ENCODE results near the gene ZNF716.
"Not testable (repeated sequence)": the region's sequence is repeated elsewhere in the genome, so short reads cannot be mapped to it uniquely, and the experiment has no call there.

Gene ZNF716

DNA sequence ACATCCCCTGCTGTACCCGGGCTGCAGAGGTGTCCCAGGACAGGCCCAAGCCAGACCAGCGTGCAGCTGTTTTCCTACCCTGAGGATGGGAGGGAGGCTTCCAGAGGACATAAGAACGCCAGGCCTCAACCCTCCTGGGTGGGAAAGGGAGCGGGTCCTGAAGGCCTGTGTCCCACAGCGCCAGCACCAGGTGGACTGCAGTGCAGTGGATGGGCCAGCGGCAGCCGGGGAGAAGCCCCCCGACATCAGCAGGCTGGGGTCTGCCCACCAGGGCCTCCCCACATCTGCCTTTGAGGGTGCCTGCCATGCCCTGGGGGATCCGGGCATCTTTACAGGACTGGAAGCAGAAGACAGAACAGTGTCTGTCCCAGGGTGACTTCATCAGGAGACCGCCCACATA, 22.8 kb upstream of the ZNF716 start:
- no peak for DNase-seq

DNA sequence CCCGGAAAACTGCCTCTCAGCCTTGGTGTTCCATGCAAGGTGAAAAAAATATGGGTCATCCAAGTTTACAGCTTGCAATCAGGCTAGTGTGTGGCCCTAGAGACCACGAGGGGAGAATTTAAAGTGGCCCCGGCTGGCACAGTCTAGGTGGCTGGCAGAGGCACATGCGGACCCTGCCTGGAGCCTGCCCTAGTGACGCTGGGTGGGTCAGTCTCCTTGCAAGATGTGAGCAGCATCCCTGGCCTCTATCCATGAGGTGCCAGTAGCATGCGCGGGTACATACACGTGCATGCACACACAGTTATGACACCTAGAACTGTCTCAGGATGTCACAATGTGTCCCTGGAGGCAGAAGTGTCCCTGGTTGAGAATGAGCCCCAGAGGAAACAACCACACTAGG, 22.4 kb upstream of the ZNF716 start:
- no peak for DNase-seq

GRCh38 chr7:57432583-57432982, 17.4 kb upstream of the ZNF716 start:
- DNase-seq, result no peak

DNA sequence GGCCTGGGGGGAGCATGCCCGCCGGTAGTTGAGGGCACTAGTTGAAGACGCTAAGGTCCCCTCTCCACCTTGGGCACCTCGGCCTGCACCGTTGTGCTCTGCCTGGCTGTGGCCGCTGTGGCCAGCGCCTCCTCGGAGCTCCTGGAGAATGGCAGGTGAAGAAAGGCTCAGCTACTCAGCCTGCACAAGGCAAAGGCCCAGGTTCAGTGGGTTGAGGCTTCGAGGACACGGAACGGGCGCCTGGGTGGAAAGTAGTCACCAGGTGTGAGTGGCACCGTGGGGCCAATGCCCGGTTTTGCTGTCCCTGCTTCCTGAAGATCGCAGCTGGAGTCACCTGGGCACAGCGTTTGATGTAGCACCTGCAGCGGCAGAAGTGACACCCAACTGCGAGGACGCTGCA, 12.4 kb upstream of the ZNF716 start:
- DNase-seq, result no peak

DNA sequence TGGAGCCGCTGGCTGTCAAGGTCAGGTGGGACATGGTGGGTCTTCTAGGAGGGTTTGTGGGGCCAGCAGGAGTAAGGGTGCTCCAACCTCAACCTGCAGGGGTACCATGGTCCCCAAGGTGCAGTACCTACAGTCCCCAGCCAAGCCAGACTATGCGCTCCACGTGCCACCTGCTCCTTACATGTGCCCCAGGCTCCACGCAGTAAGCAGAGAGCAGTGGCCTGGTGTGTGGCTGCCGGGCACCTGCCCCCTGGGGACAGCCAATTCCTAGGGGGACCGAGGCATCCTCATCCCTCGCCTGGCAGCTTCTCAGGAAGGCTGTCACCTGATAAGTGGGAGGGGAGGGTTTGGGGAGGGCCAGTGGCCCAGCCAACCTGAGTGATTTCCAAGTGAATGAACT, 11.7 kb upstream of the ZNF716 start:
- no peak for DNase-seq

GRCh38 chr7:57443567-57443966, 6.4 kb upstream of the ZNF716 start:
- no peak for DNase-seq

DNA sequence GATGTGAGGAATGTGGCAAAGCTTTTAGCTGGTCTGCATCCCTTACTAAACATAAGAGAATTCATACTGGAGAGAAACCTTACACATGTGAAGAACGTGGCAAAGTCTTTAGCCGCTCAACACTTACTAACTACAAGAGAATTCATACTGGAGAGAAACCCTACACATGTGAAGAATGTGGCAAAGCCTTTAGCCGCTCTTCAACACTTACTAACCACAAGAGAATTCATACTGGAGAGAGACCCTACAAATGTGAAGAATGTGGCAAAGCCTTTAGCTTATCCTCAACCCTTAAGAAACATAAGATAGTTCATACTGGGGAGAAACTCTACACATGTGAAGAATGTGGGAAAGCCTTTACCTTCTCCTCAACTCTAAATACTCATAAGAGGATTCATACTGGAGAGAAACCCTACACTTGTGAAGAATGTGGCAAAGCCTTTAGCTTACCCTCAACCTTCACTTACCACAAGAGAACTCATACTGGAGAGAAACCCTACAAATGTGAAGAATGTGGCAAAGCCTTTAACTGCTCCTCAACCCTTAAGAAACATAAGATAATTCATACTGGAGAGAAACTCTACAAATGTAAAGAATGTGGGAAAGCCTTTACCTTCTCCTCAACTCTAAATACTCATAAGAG, 19.3 kb downstream of the ZNF716 start:
- DNase-seq, result not testable (repeated sequence)

DNA sequence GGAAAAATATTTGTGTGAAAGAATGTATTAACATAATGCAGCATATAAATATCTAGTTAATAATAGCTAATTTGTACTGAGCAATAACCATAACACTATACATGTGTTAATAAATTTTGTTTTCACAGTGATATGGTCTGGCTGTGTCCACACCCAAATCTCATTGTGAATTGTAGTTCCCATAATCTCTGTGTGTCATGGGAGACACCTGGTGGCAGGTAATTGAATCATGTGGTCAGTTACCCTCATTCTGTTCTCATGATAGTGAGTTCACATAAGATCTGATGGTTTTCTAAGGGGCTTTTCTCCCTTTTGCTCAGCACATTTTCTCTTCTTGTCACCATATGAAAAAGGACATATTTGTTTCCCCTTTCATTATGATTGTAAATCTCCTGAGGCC, 30.3 kb downstream of the ZNF716 start:
- not testable (repeated sequence) for DNase-seq

- DNase-seq, result not testable (repeated sequence)
Measured at GRCh38 chr7:57485022-57485421, 35.0 kb downstream of the ZNF716 start.

DNA sequence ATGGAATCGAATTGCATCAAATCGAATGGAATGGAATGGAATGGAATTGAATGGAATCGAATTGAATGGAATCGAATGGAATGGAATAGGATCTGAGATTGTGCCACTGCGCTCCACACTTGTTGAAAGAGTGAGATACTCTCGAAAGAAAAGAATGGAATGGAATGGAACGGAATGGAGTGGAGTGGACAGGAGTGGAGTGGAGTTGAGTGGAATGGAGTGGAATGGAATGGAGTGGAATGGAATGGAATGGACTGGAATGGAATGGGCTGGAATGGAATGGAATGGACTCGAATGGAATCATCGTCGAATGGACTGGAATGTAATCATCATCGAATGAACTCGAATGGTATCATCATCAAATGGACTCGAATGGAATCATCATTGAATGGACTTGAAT, 38.0 kb downstream of the ZNF716 start:
- DNase-seq, result no peak

GRCh38 chr7:57495111-57495510, 45.1 kb downstream of the ZNF716 start:
- DNase-seq, result not testable (repeated sequence)

DNA sequence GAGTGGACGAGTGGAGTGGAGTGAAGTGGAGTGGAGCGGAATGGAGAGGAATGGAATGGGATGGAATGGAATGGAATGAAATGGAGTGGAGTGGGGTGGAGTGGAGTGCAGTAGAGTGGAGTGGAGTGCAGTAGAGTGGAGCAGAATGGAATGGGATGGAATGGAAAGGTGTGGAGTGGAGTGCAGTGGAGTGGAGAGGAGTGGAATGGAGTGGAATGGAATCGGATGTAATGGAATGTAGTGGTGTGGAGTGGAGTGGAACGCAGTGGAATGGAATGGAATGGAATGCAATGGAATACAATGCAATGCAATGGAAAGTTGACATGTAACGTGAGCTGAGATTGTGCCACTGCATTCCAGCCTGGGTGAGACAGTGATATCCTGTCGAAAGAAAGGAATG, 46.4 kb downstream of the ZNF716 start:
- no peak for DNase-seq

GRCh38 chr7:57505176-57505575, 55.2 kb downstream of the ZNF716 start:
- DNase-seq, result no peak

All from islet precursor cell (in vitro differentiated cells).